Measurements from ENCODE around the gene PCGF3.
"Not testable (repeated sequence)": the region's sequence is repeated elsewhere in the genome, so short reads cannot be mapped to it uniquely, and the experiment has no call there.

Gene PCGF3

DNA sequence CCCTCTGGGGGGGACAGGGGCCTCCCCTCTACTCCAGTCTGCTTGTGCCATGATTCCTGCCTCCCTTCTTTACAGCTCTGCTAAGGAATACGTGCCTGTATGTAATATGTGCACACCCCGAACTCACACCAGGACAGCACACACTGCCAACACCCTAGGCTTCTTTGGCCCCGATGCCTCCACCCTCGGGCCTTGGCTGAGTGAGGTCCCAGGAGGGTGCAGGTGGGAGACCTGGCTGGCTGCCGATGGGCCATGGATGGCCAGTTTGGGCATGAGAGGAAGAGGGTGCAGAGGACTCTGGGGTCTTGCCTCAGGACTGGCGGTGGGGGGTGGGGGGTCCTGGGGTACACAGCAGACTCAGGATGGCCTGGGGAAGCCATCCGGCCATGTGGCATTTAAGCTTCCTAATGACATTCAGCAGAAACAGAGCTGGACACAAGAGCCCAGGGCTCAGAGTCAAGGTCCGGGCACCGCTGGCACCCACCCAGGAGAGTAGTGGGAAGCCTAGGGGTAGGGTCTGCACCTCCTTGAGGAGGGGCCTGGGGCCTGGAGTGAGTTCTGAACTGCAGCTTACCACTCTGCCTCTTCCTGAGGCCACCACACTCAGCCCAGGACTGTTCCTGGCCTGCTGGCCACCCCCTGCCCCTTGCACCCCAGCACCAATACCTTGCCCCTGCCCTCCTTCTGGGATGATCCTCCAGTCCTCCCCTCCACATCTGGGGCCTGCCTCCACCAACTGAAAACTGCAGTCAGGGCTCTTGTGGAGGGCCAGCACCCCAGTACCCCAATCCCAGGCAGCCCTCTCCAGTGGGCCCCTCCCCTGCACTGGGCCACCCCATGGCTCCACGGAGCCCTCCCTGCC is 2.1 kb upstream of the PCGF3 start:
- no peak for DNase-seq (ENCODE audit: low spot score)

DNA sequence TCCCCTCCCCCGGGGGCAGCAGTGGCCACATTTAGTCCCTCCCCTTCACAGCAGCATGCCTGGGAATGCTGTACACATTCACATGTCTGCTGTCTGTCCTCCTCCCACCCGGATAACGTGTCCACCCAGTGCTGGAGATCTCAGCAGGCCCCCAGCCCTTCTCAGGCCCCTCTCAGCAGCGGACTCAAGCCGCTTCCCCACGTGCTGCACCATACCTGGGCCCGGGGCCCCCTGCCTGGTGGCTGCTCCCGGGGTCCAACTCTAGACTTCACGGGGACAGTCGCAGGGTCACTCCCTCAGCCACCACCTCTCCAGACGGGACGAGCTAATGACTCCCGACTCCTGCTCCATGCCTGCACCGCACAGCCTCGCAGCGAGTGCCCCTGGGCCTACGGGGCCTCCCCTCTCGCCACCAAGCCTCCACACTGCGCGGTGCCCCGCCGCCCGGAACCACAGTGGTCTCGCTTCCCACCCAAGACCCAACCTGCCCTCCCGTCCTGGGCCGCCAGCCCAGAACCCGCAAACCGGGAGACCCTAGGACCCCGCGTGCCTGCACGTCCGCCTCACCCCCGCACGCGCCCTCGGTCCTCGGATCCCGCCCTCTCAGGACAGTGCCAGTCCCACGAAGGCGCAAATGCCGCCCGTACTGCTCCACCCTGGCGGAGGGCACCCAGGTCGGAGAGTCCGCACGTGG is 1.3 kb upstream of the PCGF3 start:
- no peak for DNase-seq (ENCODE audit: low spot score)

DNA sequence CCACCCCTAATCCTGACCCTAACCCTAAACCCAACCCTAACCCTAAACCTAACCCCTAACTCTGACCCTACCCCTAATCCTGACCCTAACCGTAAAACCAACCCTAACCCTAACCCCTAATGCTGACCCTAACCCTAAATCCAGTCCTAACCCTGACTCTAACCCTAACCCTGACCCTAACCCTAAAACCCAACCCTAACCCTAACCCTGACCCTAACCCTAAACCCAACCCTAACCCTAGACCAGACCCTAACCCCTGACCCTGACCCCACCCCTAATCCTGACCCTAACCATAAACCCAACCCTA is 708 bp upstream of the PCGF3 start:
- no peak for DNase-seq (ENCODE audit: low spot score)

DNA sequence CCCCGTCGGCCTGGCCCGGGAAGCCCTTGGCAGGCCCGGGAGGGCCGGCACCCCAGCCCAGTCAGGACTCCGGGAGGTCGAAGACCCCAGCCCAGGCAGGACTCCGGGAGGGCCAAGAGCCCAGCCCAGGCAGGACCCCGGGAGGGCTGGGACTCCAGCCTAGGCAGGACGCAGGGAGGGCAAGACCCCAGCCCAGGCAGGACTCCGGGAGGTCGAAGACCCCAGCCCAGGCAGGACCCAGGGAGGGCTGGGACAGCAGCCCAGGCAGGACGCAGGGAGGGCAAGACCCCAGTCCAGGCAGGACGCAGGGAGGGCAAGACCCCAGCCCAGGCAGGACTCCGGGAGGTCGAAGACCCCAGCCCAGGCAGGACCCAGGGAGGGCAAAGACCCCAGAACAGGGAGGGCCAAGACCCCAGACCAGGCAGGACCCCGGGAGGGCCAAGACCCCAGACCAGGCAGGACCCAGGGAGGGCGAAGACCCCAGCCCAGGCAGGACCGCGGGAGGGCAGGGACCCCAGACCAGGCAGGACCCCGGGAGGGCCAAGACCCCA is 526 bp downstream of the PCGF3 start:
- not testable (repeated sequence) for DNase-seq (ENCODE audit: low spot score)

DNA sequence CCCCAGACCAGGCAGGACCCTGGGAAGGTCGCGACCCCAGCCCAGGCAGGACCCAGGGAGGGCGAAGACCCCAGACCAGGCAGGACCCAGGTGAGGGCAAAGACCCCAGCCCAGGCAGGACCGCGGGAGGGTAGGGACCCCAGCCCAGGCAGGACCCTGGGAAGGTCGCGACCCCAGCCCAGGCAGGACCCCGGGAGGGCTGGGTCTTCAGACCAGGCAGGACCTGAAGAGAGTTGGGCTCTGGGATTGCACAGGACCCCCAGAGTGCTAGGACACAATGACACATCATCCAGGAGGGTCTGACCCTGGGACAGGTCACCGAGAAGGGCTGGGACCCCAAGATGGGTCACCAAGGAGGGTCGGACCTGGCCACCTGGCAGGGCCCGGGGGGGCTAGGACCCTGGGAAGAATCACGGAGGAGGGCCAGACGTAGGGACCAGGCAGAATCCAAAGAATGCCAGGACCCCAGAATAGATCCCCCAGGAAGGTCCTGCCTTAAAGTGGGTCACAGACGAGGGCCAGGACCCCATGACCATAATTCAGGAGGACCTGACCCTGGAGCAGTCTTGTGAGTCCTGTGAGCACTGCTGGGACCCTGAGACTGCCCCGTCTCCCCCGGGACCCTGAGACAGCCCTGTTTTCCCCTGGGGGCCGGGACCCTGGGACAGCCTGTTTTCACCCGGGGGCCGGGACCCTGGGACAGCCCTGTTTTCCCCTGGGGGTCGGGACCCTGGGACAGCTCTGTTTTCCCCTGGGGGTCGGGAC is 1.4 kb downstream of the PCGF3 start:
- no peak for DNase-seq (ENCODE audit: low spot score)

DNA sequence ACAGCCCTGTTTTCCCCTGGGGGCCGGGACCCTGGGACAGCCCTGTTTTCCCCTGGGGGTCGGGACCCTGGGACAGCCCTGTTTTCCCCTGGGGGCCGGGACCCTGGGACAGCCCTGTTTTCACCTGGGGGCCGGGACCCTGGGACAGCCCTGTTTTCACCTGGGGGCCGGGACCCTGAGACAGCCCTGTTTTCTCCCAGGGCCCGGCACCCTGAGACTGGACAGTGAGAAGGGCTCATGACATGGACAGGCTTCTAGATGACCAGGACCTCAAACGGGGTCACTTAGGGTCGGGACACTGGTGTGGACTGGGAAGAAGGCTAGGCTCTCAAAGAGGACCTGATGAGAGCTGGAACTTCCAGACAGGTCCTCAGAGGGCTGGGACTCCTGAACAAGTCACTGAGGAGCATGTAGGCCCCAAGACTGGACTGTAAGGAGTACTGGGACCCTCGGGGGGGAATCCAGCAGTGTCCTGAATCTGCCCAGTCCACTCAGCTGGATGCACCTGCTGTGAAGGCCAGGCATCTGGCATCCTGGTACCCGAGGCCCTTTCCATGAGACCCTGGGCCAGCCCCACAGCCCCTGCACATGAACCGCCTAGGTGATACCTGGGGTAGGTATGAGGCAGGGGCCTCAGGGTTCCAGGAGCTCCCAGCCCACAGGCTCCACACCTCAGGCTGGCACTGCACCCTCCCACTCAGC is 2.4 kb downstream of the PCGF3 start:
- DNase-seq (ENCODE audit: low spot score): no peak

DNA sequence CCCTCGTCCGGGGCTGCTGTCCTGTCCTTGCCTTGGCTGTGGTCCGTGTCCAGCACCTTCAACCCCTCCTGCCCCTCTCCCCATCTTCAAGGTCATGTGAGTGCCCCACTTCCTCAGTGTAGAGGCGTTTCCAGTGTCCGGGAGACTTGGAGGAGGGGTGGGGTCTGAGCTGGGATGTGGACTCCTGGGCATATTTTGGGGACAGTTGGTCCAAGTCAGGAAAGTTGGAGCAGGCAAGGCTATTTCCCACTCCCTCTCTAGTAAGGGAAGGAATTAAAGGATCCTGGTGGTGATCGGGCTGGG is 3.0 kb downstream of the PCGF3 start:
- DNase-seq (ENCODE audit: low spot score): no peak

DNA sequence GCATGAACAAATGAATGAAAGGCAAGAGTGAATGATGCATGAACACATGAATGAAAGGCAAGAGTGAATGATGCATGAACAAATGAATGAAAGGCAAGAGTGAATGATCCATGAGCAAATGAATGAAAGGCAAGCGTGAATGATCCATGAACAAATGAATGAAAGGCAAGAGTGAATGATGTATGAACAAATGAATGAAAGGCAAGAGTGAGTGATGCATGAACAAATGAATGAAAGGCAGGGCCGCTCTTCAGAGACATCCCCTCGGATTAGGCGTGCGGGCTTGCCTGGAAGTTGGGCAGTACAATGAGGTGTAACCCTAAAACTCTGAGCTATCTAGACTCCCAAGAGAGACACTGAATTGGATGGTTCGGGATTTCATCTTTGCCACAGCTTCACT is 3.7 kb downstream of the PCGF3 start:
- DNase-seq (ENCODE audit: low spot score): no peak

DNA sequence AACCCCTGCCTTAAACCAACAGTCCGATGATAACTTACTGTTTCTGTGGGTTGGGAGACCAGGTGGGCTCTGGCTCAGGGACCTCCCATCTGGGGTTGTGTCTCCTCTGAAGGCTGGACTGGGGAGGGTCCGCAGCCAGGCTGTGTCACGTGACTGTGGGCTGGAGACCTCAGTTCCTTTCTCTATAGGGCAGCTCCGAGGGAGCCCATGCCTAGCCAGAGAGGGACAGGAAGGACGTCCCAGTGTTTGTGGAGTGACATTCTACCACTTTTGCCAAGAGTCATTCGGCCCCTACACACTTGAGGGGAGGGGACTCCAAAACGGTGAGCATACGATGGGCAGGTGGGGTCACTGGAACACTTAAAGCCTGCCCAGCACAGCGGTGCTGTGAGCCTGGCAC is 4.5 kb downstream of the PCGF3 start:
- DNase-seq (ENCODE audit: low spot score): no peak

DNA sequence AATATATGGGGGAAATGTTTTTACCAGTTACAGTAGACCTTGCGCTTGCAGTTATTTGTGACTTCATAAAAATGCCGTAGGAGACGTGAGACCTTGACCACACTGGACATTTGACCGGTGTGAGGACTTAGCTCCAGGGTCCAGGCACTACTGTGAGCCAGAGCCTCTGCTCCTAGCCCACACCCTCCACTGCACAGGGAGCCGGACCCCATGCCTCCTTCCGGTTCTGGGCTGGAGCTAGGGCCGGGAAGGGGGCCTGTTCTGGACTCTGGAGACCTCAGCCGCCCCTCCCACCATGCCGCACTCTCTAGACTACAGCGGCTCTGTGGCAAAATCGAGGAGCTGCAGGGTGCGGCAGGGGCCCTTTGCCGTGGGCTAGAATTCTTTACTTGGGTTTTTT is 5.3 kb downstream of the PCGF3 start:
- no peak for DNase-seq (ENCODE audit: low spot score)

DNA sequence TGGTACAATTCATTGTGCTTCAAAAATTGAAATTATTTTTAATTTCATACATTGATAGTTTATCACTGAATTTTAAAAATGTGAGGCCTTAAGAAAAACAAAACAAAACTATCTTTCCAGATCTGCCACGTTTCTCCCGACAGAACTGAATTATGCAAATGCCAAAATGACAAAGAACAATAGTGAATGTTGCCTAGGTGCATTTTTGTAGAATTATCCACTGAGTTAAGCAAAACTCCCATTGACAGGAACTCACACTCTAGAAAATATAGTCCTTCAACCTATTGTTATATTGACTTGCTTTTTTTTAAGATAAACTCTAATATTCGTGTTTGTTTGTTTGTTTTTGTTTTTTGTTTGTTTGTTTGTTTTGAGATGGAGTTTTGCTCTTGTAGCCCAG is 6.5 kb downstream of the PCGF3 start:
- DNase-seq (ENCODE audit: low spot score): no peak

DNA sequence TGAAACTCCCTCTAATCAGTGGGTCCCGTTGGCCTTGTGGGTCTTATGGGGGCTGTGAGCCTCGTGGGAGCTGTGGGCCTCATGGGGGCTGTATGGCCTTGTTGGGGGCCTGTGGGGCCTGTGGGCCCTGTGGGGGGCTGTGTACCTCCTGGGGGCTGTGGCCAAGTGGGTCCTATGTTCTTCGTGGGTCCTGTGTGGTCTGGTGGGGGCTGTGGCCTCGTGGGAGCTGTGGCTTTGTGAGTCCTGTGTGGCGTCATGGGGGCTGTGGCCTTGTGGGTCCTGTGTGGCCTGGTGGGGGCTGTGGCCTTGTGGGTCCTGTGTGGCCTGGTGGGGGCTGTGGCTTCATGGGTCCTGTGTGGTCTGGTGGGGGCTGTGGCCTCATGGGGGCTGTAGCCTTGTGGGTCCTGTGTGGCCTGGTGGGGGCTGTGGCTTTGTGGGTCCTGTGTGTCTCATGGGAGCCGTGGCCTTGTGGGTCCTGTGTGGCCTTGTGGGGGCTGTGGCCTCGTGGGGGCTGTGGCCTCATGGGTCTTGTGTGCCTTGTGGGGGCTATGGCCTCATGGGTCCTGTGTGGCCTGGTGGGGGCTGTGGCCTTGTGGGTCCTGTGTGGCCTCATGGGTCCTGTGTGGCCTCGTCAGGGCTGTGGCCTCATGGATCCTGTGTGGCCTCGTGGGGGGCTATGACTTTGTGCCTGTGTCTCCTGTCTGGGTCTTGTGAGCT is 7.4 kb downstream of the PCGF3 start:
- DNase-seq (ENCODE audit: low spot score): no peak

DNA sequence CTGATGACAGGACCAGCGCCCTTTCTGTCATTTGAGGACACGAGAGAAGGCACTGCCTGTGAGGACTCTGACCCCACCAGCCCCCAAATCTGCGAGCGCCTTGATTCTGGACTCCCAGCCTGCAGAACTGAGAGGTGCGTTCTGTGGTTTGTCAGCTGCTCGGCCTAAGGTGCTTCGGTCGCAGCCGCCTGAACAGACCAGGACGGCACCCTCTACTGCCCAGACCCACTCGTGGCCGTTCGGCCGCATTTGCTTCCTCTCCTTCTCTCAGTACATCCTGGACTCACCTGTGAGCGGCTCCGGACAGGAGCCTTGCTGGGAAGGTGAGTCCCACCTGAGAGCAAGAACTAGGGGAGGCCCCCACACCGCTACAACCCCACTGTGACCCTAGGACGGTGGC is 8.5 kb downstream of the PCGF3 start:
- DNase-seq (ENCODE audit: low spot score): no peak

DNA sequence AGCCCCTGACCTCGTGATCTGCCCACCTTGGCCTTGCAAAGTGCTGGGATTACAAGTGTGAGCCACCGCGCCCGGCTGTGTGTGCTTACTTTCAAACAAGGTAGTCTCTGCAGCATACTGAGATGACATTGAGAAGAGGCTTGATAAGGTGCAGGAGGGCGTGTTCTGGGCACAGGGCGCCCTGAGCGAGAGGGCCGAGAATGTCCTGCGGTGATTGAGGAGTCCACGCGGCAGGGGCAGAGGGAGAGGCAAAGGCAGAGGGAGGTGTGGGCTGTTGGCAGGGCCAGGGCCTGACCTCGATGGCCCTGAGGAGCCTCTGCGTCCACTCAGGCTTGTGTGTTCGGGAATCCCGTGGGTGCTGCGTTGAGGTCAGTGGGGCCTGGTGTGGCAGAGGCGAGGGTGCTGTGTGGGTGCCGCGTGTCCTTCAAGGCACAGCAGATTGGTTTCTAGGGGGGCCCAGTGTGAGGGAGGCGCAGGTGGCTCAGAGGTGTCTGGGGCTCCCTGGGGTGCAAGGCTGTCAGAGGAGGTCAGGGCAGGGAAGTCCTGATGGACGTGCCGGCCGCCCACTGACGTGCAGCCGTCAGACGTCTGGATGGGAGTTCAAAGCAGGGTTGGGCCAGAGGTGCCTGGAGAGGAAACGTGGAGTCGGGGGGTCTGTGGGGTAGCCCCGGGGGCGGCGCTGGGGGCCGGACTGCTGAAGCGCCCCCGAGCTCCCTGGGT is 12.1 kb downstream of the PCGF3 start:
- no peak for DNase-seq (ENCODE audit: low spot score)

DNA sequence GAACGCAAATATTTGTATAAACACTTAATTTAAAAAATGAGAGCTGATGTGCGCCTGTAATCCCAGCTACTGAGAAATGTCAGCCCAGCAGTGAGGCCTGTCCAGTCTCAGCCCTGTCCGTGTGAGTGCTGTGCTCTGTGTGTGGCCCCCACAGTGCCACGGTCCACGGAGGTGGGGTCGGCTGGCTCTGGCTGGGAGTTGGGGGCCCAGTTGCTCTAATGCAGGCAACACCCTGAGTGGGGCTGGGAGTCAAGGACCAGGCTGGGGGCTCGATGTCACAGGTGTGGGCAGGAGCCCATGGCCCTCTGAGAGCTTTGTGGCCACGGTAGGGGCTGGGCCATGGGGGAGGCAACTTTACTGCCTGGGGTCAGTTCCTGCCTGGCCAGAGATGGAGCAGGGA is 12.8 kb downstream of the PCGF3 start:
- no peak for DNase-seq (ENCODE audit: low spot score)

DNA sequence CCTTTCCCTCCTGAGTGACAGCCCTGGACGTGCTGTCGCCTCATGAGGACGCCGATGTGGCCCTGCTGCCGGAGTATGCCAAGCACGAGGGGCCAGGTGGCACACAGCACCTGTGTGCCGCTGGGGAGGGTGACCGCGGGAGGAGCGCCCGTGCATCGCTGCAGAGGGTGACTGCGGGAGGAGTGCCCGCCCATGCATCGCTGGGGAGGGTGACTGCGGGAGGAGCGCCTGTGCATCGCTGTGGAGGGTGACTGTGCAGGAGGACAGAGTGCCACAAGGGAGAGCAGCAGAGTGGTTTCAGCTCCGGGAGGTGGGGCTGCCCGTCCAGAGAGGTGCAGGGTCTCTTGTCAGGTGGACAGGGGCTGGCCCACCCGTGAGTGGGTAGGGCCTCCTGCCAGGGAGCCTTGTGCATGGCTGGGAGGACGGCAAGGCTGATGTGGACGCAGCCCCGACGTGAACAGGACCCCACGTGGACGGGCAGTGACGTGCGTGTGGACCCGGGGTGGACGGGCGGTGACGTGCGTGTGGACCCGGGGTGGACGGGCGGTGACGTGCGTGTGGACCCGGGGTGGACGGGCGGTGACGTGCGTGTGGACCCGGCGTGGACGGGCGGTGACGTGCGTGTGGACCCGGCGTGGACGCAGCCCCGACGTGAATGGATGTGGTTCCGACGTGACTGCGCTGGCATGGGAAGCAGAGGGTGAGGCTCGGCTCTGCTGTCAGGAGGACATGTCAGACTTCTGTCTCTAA is 14.7 kb downstream of the PCGF3 start:
- DNase-seq (ENCODE audit: low spot score): no peak

DNA sequence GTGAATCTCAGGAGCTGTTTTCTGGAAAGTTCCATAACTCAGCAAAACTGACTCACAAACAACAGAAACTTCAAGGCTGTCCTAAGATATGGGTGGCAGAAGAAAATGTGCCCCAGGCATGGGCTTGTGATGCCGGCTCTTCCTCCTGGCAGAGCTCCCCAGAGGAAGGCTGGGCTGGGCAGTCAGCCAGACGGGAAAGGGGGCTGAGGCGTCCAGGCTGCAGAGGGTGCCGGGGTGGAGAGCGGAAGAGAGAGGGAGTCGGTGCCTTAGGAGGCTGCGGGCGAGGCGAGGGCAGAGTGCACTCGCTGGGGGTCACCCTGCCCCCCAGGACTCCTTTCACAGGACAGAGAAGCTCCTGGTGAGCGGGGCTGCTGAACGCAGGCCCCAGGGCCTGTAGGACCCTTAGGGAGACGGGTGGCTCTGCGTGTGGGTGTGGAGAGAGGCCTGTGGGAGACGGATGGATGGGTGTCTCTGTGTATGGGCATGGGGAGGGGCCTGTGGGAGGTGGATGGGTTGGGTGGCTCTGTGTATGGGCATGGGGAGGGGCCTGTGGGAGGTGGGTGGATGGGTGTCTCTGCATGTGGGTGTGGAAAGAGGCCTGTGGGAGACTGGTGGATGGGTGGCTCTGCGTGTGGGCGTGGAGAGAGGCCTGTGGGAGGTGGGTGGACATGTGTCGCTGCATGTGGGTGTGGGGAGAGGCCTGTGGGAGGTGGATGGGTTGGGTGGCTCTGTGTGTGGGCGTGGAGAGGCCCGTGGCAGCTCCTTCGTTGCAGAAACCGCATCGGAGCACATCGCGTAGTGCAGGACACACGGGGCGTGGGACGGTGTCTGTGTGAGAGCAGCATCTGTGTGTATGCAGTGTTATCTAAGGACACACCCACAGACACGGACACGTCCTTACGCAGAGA is 15.9 kb downstream of the PCGF3 start:
- DNase-seq (ENCODE audit: low spot score): no peak

DNA sequence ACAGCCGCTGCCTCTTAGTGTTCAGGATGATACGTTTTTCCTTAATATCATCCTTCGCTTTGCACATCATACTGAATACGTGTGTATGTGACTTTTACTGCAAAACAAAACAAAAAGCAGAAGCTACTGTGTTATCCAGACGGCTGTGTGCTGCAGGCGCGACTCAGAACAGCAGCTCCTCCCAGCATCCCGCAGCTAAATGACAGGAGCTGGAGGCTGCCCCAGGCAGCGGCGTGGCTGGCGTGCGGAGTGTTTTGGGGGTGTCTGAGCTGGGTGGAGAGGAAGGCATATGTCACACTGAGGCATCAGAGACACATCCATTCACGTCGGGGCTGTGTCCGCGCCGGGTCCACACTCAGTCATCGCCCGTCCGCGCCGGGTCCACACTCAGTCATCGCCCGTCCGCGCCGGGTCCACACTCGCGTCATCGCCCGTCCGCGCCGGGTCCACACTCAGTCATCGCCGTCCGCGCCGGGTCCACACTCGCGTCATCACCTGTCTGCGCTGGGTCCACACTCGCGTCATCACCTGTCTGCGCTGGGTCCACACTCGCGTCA is 16.6 kb downstream of the PCGF3 start:
- DNase-seq (ENCODE audit: low spot score): no peak
